ENCODE results near the gene FXYD5.
A peak's percentile ranks its signal among the peaks of the same experiment; 100 is the strongest.

The FXYD5 gene

GRCh38 chr19:35155441-35155840, 906 bp downstream of the FXYD5 start:
- peak; percentile 59 for ATAC-seq
- Mint-ChIP-seq H3K27me3 (no peaks in the 10 kb centered on the region), H3K27ac (peak overlapping the region; percentile 96), H3K36me3 (peaks cover 35% of the 10 kb centered on the region), H3K4me1 (peaks cover 56% of the 10 kb centered on the region), H3K9me3 (no peaks in the 10 kb centered on the region), H3K4me3 (peak overlapping the region; percentile 99)

- Mint-ChIP-seq H3K27me3 (no peaks in the 10 kb centered on the region), H3K4me1 (peaks cover 57% of the 10 kb centered on the region), H3K27ac (peak overlapping the region; percentile 96), H3K36me3 (peaks cover 42% of the 10 kb centered on the region), H3K9me3 (peaks cover under 1% of the 10 kb centered on the region), H3K4me3 (peak overlapping the region; percentile 99)
- ATAC-seq, result no peak
Measured at GRCh38 chr19:35155981-35156672, 1.6 kb downstream of the FXYD5 start.

- no peak for ATAC-seq
- Mint-ChIP-seq H3K27ac (peak overlapping the region; percentile 96), H3K4me3 (peak overlapping the region; percentile 99), H3K36me3 (peaks cover 47% of the 10 kb centered on the region), H3K9me3 (peaks cover 4% of the 10 kb centered on the region), H3K4me1 (peaks cover 61% of the 10 kb centered on the region), H3K27me3 (no peaks in the 10 kb centered on the region)
Measured at GRCh38 chr19:35156673-35157014, 2.1 kb downstream of the FXYD5 start.

DNA sequence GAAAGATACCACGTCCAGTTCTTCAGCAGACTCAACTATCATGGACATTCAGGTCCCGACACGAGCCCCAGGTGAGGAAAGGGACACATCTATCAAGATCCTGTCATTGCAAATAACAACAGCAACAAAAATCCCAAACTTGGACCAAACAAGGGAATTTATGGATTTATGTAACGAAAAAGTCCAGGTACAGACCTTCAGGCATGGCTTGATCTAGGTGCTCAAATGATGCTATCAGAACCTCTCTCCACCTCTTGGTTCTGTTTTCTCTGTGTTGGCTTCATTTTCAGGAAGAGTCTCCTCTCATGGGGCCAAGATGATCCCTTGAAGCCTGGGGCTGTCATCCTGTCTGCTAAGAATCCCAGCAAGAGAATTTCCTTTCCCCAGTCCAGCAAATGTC, 2.9 kb downstream of the FXYD5 start:
- H3K27me3 Mint-ChIP-seq, result no peaks in the 10 kb centered on the region
- H3K9me3 Mint-ChIP-seq, result peaks cover 7% of the 10 kb centered on the region
- H3K27ac Mint-ChIP-seq, result no peak overlapping the region
- H3K4me3 Mint-ChIP-seq, result no peak overlapping the region
- peaks cover 55% of the 10 kb centered on the region for H3K4me1 Mint-ChIP-seq
- ATAC-seq, result no peak
- peaks cover 55% of the 10 kb centered on the region for H3K36me3 Mint-ChIP-seq

- H3K4me1 Mint-ChIP-seq, result peaks cover 36% of the 10 kb centered on the region
- no peak for ATAC-seq
- H3K36me3 Mint-ChIP-seq, result peaks cover 77% of the 10 kb centered on the region
- H3K9me3 Mint-ChIP-seq, result peaks cover 10% of the 10 kb centered on the region
- H3K27me3 Mint-ChIP-seq, result no peaks in the 10 kb centered on the region
- H3K27ac Mint-ChIP-seq, result peak overlapping the region; percentile 14
- no peak overlapping the region for H3K4me3 Mint-ChIP-seq
Measured at GRCh38 chr19:35159606-35160005, 5.1 kb downstream of the FXYD5 start.

DNA sequence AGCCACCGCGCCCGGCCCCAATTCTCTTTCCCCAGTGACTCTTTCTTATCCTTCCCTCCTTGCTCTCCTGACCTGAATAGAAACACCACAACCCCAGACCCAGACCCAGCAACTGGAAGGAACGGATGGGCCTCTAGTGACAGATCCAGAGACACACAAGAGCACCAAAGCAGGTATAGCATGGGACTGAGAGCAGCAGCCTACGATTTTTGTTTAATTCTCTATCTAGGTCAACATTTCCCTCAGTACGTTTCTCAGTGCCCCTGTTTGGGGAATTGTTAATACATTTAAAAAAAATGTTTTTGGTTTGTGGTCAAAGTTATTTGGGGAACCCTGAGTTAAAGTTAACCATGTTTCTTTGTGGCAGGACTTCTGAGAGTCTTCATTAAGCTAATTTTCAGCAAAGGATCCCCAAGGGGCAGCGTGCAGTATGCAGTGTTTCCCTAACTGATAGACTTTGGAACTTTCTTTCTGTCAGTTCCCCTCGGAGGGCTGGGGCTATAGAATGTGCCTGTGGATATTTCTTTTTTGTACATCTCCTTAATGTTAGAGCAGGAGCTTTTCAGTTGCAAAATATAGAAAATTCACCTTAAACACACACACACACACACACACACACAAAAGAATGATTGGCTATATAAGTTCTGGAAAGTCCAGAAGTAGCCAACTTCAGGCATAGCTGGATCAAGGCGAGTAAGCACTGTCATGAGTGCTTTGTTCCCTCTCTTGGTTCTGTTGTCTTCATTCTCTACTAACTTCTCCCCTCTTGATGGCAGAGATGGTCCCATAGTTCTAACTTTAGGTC, 6.3 kb downstream of the FXYD5 start:
- Mint-ChIP-seq H3K9me3 (peaks cover 12% of the 10 kb centered on the region), H3K36me3 (peaks cover 89% of the 10 kb centered on the region), H3K4me3 (no peak overlapping the region), H3K4me1 (peaks cover 30% of the 10 kb centered on the region), H3K27me3 (no peaks in the 10 kb centered on the region), H3K27ac (peak overlapping the region; percentile 25)
- ATAC-seq, result no peak

DNA sequence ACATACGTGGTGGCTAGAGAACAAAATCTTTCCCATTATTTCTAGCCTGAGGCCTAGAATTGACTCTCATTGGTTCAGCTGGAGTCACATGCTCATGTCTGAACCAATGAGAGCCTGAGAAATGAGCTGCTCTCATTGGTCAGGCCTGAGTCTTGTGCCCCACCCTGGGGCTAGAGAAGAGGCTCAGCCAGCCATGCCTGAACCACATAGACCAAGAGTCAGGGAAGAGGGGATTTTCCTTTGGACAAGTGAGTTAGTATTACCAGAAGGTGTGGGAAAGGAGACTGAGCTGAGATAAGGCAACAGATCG, 6.9 kb downstream of the FXYD5 start:
- Mint-ChIP-seq H3K4me1 (peaks cover 30% of the 10 kb centered on the region), H3K36me3 (peaks cover 90% of the 10 kb centered on the region), H3K4me3 (no peak overlapping the region), H3K27me3 (no peaks in the 10 kb centered on the region), H3K9me3 (peaks cover 13% of the 10 kb centered on the region), H3K27ac (no peak overlapping the region)
- ATAC-seq, result no peak

GRCh38 chr19:35162471-35163326, 8.2 kb downstream of the FXYD5 start:
- peaks cover 39% of the 10 kb centered on the region for H3K4me1 Mint-ChIP-seq

DNA sequence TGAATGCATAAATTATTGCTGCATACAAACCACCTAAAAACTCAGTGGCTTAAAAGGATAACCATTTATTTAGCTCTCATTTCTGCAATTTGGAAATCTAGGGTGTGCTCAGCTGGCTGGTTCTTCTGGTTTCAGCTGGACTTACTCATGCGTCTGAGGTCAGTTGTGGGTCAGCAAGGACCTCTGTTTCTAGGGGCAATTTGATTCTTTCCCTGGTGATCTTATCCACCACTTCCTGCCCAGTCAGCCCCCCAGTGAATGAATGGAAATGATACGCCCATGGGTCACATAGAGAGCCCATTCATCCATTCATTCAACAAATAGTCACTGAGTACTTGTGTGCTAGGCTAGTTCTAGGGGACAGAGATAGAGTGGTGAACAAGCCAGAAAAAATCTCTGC, 9.9 kb downstream of the FXYD5 start:
- H3K9me3 Mint-ChIP-seq, result peaks cover 16% of the 10 kb centered on the region
- no peak for ATAC-seq
- H3K36me3 Mint-ChIP-seq, result peaks cover 96% of the 10 kb centered on the region
- no peaks in the 10 kb centered on the region for H3K27me3 Mint-ChIP-seq
- H3K4me3 Mint-ChIP-seq, result no peak overlapping the region
- peaks cover 43% of the 10 kb centered on the region for H3K4me1 Mint-ChIP-seq
- peak overlapping the region; percentile 67 for H3K27ac Mint-ChIP-seq

More at GRCh38 chr19:35162471-35163326, 8.2 kb downstream of the FXYD5 start:
- Mint-ChIP-seq H3K27ac (peak overlapping the region; percentile 32), H3K36me3 (peaks cover 96% of the 10 kb centered on the region), H3K27me3 (no peaks in the 10 kb centered on the region), H3K4me3 (no peak overlapping the region), H3K9me3 (peaks cover 16% of the 10 kb centered on the region)
- ATAC-seq, result no peak

DNA sequence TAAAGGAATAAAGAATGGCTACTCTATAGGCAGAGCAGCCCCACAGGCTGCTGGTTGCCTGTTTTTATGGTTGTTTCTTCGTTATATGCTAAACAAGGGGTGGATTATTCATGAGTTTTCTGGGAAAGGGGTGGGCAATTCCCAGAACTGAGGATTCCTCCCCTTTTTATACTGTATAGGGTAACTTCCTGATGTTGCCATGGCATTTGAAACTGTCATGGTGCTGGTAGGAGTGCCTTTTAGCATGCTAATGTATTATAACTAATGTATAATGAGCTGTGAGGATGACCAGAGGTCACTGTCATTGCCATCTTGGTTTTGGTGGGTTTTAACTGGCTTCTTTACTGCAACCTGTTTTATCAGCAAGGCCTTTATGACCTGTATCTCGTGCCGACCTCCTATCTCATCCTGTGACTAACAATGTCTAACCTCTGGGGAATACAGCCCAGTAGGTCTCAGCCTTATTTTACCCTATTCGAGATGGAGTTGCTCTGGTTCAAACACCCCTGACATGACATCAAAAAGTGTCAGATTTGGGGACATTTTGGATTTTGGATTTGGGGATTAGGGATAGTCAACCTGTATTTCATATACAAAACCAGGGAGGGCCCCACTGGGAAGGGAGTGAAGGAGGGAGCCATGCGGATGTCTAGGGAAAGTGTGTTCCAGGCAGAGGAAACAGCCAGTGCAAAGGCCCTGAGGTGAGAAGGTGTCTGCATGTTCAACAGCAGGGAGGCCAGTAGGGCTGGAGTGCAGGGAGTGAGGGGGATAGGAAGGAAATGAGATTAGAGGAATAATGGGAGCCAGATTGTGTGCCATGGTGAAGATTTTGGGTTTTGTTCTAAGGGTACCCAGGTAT, 10.9 kb downstream of the FXYD5 start:
- Mint-ChIP-seq H3K27ac (peak overlapping the region; percentile 67), H3K4me3 (no peak overlapping the region)

GRCh38 chr19:35166100-35167063, 11.8 kb downstream of the FXYD5 start:
- Mint-ChIP-seq H3K4me3 (no peak overlapping the region), H3K27me3 (no peaks in the 10 kb centered on the region), H3K36me3 (peaks cover 85% of the 10 kb centered on the region), H3K9me3 (peaks cover 14% of the 10 kb centered on the region), H3K27ac (peak overlapping the region; percentile 91), H3K4me1 (peaks cover 44% of the 10 kb centered on the region)
- no peak for ATAC-seq

More for the DNA sequence above, 10.9 kb downstream of the FXYD5 start:
- no peak for ATAC-seq
- Mint-ChIP-seq H3K9me3 (peaks cover 16% of the 10 kb centered on the region), H3K36me3 (peaks cover 95% of the 10 kb centered on the region), H3K27me3 (no peaks in the 10 kb centered on the region), H3K4me1 (peaks cover 44% of the 10 kb centered on the region)

- H3K4me1 Mint-ChIP-seq, result peaks cover 48% of the 10 kb centered on the region
- H3K4me3 Mint-ChIP-seq, result peak overlapping the region; percentile 14
- no peaks in the 10 kb centered on the region for H3K27me3 Mint-ChIP-seq
- peaks cover 74% of the 10 kb centered on the region for H3K36me3 Mint-ChIP-seq
- peak; percentile 73 for ATAC-seq
- H3K9me3 Mint-ChIP-seq, result peaks cover 9% of the 10 kb centered on the region
- H3K27ac Mint-ChIP-seq, result peak overlapping the region; percentile 91
Measured at GRCh38 chr19:35167251-35168119, 12.9 kb downstream of the FXYD5 start.

- no peaks in the 10 kb centered on the region for H3K27me3 Mint-ChIP-seq
- peaks cover 67% of the 10 kb centered on the region for H3K36me3 Mint-ChIP-seq
- H3K27ac Mint-ChIP-seq, result peak overlapping the region; percentile 91
- peaks cover 9% of the 10 kb centered on the region for H3K9me3 Mint-ChIP-seq
- ATAC-seq, result no peak
- H3K4me1 Mint-ChIP-seq, result peaks cover 48% of the 10 kb centered on the region
- no peak overlapping the region for H3K4me3 Mint-ChIP-seq
Measured at GRCh38 chr19:35168196-35168595, 13.7 kb downstream of the FXYD5 start.

Data from stimulated activated memory B cell treated with anti-CD40 and anti-IgM and Interleukin-4, amounts not matched to agents 10 μg/mL and 1 μg/mL and 100 μg/mL, for 72 hours (primary cell).